Tracheal epithelial cell (primary cell): Measurements from ENCODE around the gene LSM5. TPM values are rescaled to one million over a fixed set of nuclear protein-coding genes. Genes with fewer than 3 reads are reported as not detected.

Experiments
- total RNA-seq: library from RNA; depleted of rRNA; stranded (reverse); fragments of >200 nt; gene quantifications from 2 replicates; pipeline ENCODE4 v1.2.1, GENCODE V29; 2014

Gene LSM5
- total RNA-seq: 14.3 and 14.7 TPM in 2 replicates

GRCh38 chr7:32490127-32490796 lies at the start of gene LSM5:
Gene LSM5, minus strand, starts transcription at chr7:32490380. Its CDS starts 15 bp downstream, at chr7:32490365.

GRCh38 chr7:32495298-32496051 lies 5.3 kb upstream of the LSM5 start, which contains the start of gene AVL9:
Gene AVL9, plus strand, starts transcription at chr7:32495489. Its CDS starts 221 bp downstream, at chr7:32495710.

Other genes with a start within 250 kb of the LSM5 start
- 45.5 and 76.3 TPM in 2 replicates for gene AVL9, start 5.1 kb upstream of the LSM5 start, total RNA-seq